ENCODE results near the gene EPHA8.

DNA sequence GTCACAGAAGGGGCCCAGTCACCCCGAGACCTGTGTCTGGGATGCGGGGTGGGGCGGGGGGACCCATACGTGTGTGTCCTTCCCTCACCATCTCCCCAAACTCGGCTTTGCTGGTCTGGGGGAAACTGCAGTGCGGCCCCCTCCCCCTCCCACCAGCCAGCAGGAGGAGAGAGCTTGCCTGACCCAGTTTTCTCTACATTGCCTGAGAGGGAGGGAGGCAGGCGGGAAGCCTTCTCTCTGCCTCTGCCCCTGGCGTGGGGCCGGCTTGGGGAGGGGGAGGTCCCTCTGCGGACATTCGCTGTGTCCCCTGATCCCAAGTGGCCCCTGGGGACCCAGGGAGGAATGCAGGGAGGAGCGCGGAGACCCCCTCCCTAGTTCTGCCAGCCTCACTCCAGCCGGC, 3.9 kb downstream of the EPHA8 start:
- TF ChIP-seq, protein P1, sequence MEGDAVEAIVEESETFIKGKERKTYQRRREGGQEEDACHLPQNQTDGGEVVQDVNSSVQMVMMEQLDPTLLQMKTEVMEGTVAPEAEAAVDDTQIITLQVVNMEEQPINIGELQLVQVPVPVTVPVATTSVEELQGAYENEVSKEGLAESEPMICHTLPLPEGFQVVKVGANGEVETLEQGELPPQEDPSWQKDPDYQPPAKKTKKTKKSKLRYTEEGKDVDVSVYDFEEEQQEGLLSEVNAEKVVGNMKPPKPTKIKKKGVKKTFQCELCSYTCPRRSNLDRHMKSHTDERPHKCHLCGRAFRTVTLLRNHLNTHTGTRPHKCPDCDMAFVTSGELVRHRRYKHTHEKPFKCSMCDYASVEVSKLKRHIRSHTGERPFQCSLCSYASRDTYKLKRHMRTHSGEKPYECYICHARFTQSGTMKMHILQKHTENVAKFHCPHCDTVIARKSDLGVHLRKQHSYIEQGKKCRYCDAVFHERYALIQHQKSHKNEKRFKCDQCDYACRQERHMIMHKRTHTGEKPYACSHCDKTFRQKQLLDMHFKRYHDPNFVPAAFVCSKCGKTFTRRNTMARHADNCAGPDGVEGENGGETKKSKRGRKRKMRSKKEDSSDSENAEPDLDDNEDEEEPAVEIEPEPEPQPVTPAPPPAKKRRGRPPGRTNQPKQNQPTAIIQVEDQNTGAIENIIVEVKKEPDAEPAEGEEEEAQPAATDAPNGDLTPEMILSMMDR (IDR thresholded peaks at IDR 0.05) = no peak
- no peak for TF ChIP-seq POLR2A (IDR thresholded peaks at IDR 0.05)

Measured in testis (tissue), 2 donors.